Parathyroid adenoma (tissue), 2 donors: ENCODE data around the gene MALRD1.

Experiments used
- H2AFZ ChIP-seq: fragments of 300-600 bp; sonication (generic); one replicate; pipeline ENCODE4 v1.7.0; 2017; ENCODE audit warnings: antibody characterized with exemption, mild to moderate bottlenecking
- H3K27ac ChIP-seq: fragments of 300-600 bp; sonication (generic); one replicate; pipeline ENCODE4 v1.7.0; 2017
- H3K27me3 ChIP-seq: fragments of 300-600 bp; sonication (generic); one replicate; pipeline ENCODE4 v1.7.0; 2017; ENCODE audit warnings: low read length; ENCODE audit not compliant: control insufficient read depth, insufficient read depth
- H3K36me3 ChIP-seq: fragments of 300-600 bp; sonication (generic); one replicate; pipeline ENCODE4 v1.7.0; 2017; ENCODE audit warnings: low read length; ENCODE audit not compliant: control insufficient read depth, insufficient read depth
- H3K4me1 ChIP-seq: fragments of 300-600 bp; sonication (generic); one replicate; pipeline ENCODE4 v1.7.0; 2017; ENCODE audit warnings: control low read depth
- H3K4me2 ChIP-seq: fragments of 300-600 bp; sonication (generic); one replicate; pipeline ENCODE4 v1.7.0; 2017; ENCODE audit warnings: low read length
- H3K4me3 ChIP-seq: fragments of 300-600 bp; sonication (generic); one replicate; pipeline ENCODE4 v1.7.0; 2017; ENCODE audit warnings: low read depth, low read length
- H3K79me2 ChIP-seq: fragments of 300-600 bp; sonication (generic); one replicate; pipeline ENCODE4 v1.7.0; 2017; ENCODE audit warnings: control low read depth
- H3K9ac ChIP-seq: fragments of 300-600 bp; sonication (generic); one replicate; pipeline ENCODE4 v1.7.0; 2017; ENCODE audit warnings: mild to moderate bottlenecking
- H3K9me3 ChIP-seq: fragments of 300-600 bp; sonication (generic); one replicate; pipeline ENCODE4 v1.7.0; 2017; ENCODE audit warnings: low read length; ENCODE audit not compliant: control insufficient read depth
- CTCF ChIP-seq: fragments of 300-600 bp; sonication (generic); IDR thresholded peaks from one replicate; pipeline ENCODE4 v1.7.0; 2017; ENCODE audit warnings: antibody characterized with exemption, mild to moderate bottlenecking
- donor health status: primary hyperparathyroidism.

Gene MALRD1

GRCh38 chr10:19302117-19302516, 253.5 kb downstream of the MALRD1 start:
- Histone ChIP-seq H3K4me1 (no peaks in the 10 kb centered on the region), H3K36me3 (no peaks in the 10 kb centered on the region), H3K4me2 (no peak overlapping the region), H3K4me3 (no peak overlapping the region), H2AFZ (no peak overlapping the region), H3K9me3 (no peaks in the 10 kb centered on the region), H3K9ac (no peak overlapping the region), H3K27me3 (no peaks in the 10 kb centered on the region), H3K79me2 (no peaks in the 10 kb centered on the region), H3K27ac (no peak overlapping the region)
- no peak for TF ChIP-seq CTCF

GRCh38 chr10:19310066-19310465, 261.5 kb downstream of the MALRD1 start:
- Histone ChIP-seq H3K27ac (no peak overlapping the region), H3K4me3 (no peak overlapping the region), H3K27me3 (no peaks in the 10 kb centered on the region), H3K79me2 (no peaks in the 10 kb centered on the region), H3K4me1 (no peaks in the 10 kb centered on the region), H3K9me3 (no peaks in the 10 kb centered on the region), H3K36me3 (no peaks in the 10 kb centered on the region), H3K9ac (no peak overlapping the region), H2AFZ (no peak overlapping the region), H3K4me2 (no peak overlapping the region)
- no peak for TF ChIP-seq CTCF

GRCh38 chr10:19316204-19316870, 267.7 kb downstream of the MALRD1 start:
- H3K27ac ChIP-seq, result no peak overlapping the region
- no peak for TF ChIP-seq CTCF
- H3K4me2 ChIP-seq, result no peak overlapping the region
- no peaks in the 10 kb centered on the region for H3K9me3 ChIP-seq
- H3K9ac ChIP-seq, result no peak overlapping the region
- no peaks in the 10 kb centered on the region for H3K36me3 ChIP-seq
- no peaks in the 10 kb centered on the region for H3K4me1 ChIP-seq
- no peak overlapping the region for H3K4me3 ChIP-seq
- H3K79me2 ChIP-seq, result no peaks in the 10 kb centered on the region
- H3K27me3 ChIP-seq, result no peaks in the 10 kb centered on the region
- no peak overlapping the region for H2AFZ ChIP-seq

GRCh38 chr10:19317952-19318351, 269.4 kb downstream of the MALRD1 start:
- no peak for TF ChIP-seq CTCF
- no peaks in the 10 kb centered on the region for H3K4me1 ChIP-seq
- no peak overlapping the region for H2AFZ ChIP-seq
- no peak overlapping the region for H3K9ac ChIP-seq
- H3K4me3 ChIP-seq, result no peak overlapping the region
- H3K36me3 ChIP-seq, result no peaks in the 10 kb centered on the region
- no peak overlapping the region for H3K27ac ChIP-seq
- H3K27me3 ChIP-seq, result no peaks in the 10 kb centered on the region
- no peak overlapping the region for H3K4me2 ChIP-seq
- H3K79me2 ChIP-seq, result no peaks in the 10 kb centered on the region
- no peaks in the 10 kb centered on the region for H3K9me3 ChIP-seq

GRCh38 chr10:19325581-19325980, 277.0 kb downstream of the MALRD1 start:
- H3K27ac ChIP-seq, result no peak overlapping the region
- no peaks in the 10 kb centered on the region for H3K9me3 ChIP-seq
- no peaks in the 10 kb centered on the region for H3K27me3 ChIP-seq
- H3K4me2 ChIP-seq, result no peak overlapping the region
- no peak overlapping the region for H3K9ac ChIP-seq
- no peaks in the 10 kb centered on the region for H3K36me3 ChIP-seq
- no peaks in the 10 kb centered on the region for H3K79me2 ChIP-seq
- no peak overlapping the region for H3K4me3 ChIP-seq
- no peaks in the 10 kb centered on the region for H3K4me1 ChIP-seq
- no peak overlapping the region for H2AFZ ChIP-seq
- TF ChIP-seq CTCF, result no peak
